Transverse colon (tissue), 4 donors: ENCODE results near the gene FAHD1. TPM values are rescaled to one million over a fixed set of nuclear protein-coding genes. Genes with fewer than 3 reads are reported as not detected.
"Not testable (repeated sequence)": the region's sequence is repeated elsewhere in the genome, so short reads cannot be mapped to it uniquely, and the experiment has no call there.

Experiments used
- DNase-seq: peaks from one replicate; pipeline ENCODE4 v3.0.0-alpha.2; 2019
- H3K27ac ChIP-seq, 4 donors: fragments of 200-600 bp; sonication (generic); 2 replicates each; pipeline ENCODE4 v1.5.1; 2016 to 2018; ENCODE audit warnings: inconsistent platforms in 4 of 4
- H3K27me3 ChIP-seq: fragments of 200-600 bp; sonication (generic); 2 replicates; pipeline ENCODE4 v1.5.1; 2017; ENCODE audit warnings: inconsistent platforms
- H3K36me3 ChIP-seq, 4 donors: fragments of 200-600 bp; sonication (generic); 2 replicates each; pipeline ENCODE4 v1.5.1; 2017 to 2019; ENCODE audit warnings: inconsistent platforms in 4 of 4
- H3K4me1 ChIP-seq, 4 donors: fragments of 200-600 bp; sonication (generic); 2 replicates each; pipeline ENCODE4 v1.5.1; 2017 to 2020; ENCODE audit warnings: inconsistent platforms in 4 of 4
- H3K4me3 ChIP-seq, 4 donors: fragments of 200-600 bp; sonication (generic); 1 replicate in 1 of 4; 2 replicates in 3 of 4; pipeline versions ENCODE4 v1.5.1 to v1.6.1; 2017 to 2019; ENCODE audit warnings: inconsistent platforms in 4 of 4
- H3K9me3 ChIP-seq, 2 donors: fragments of 200-600 bp; sonication (generic); 2 replicates each; pipeline ENCODE4 v1.5.1; 2017 to 2019; ENCODE audit warnings: inconsistent platforms in 2 of 2
- CTCF ChIP-seq, 5 experiments: fragments of 200-600 bp in 3 of 5; fragments of 450-650 bp in 2 of 5; sonication (generic) in 3 of 5; IDR thresholded peaks; 1 replicate in 2 of 5; 2 replicates in 3 of 5; pipeline ENCODE4 v1.5.1; 2016 to 2017; ENCODE audit warnings: antibody characterized with exemption in 5 of 5, inconsistent platforms in 3 of 5, mild to moderate bottlenecking in 2 of 5, moderate library complexity in 1 of 5
- EP300 ChIP-seq: sonication (generic); formaldehyde crosslinking; IDR thresholded peaks from one replicate; pipeline ENCODE4 v1.6.1; 2017; ENCODE audit warnings: antibody characterized with exemption, low read depth
- POLR2A ChIP-seq: fragments of 450-650 bp; IDR thresholded peaks from one replicate; pipeline ENCODE4 v1.6.1; 2016; ENCODE audit warnings: antibody characterized with exemption, mild to moderate bottlenecking, moderate library complexity
- POLR2AphosphoS5 ChIP-seq, 3 donors: sonication (generic); formaldehyde crosslinking; IDR thresholded peaks; one replicate each; pipeline ENCODE4 v1.6.1; 2016; ENCODE audit warnings: antibody characterized with exemption in 3 of 3
- WGBS, 2 donors: methylation state at CpG; one replicate each; pipeline ENCODE4 v1.1.5; 2018; ENCODE audit warnings: low coverage in 1 of 2; 5-methylcytosine and 5-hydroxymethylcytosine counted together
- in situ Hi-C, 4 donors: fragments of 200-750 bp; cut with MboI; loops; one replicate each; pipeline versions ENCODE4 v1.15.0 to v1.15.1; 2017; ENCODE audit warnings: low sequenced_read_pairs in 3 of 4, low pct_ligation_motif_present in 1 of 4, low pct_unique_long_range_greater_than_20kb in 1 of 4
- intact Hi-C: fragments of 100-400 bp; cut with DNase I; formaldehyde crosslinking; loops from one replicate; pipeline ENCODE4 v1.15.1; 2023; ENCODE audit warnings: low total_unique reads
- total RNA-seq, 4 donors: library from RNA; depleted of rRNA; stranded (reverse); fragments of >200 nt; gene quantifications; one replicate each; pipeline ENCODE4 v1.1.0, GENCODE V29; 2016

Gene FAHD1
- total RNA-seq, 4 donors from 2014 or later, result 88.0 to 149 (median 104) TPM

GRCh38 chr16:1793578-1794220, 33.3 kb upstream of the FAHD1 start, which contains the start of gene IGFALS:
Gene IGFALS, minus strand, starts transcription at chr16:1793705. Its CDS starts 53 bp downstream, at chr16:1793652.
- Histone ChIP-seq H3K4me1 (peaks cover 0 to 9% (median 6%) of the 10 kb centered on the region in 4 donors), H3K4me3 (no peak within 1 kb of the TSS), H3K27me3 (no peaks in the 10 kb centered on the region), H3K36me3 (no peaks in the 10 kb centered on the region), H3K9me3 (peaks cover 0 to 6% of the 10 kb centered on the region in 2 donors), H3K27ac (no peak within 1 kb of the TSS)
- TF ChIP-seq EP300 (no peak), POLR2AphosphoS5 (IDR thresholded peaks at IDR 0.05) (no peak), POLR2A (no peak), CTCF (IDR thresholded peaks at IDR 0.05) (no peak)
- in situ Hi-C loops, result no loop called here
- intact Hi-C loops, result no loop called here
- 41% methylated on average over 16 of the region's 28 CpGs; no CpG with 5 or more reads in 1 of the 2 donors for WGBS, 2 donors
- no peak for DNase-seq

- intact Hi-C loops, result no loop called here
- H3K27me3 ChIP-seq, result no peaks in the 10 kb centered on the region
- no peak overlapping the region for H3K27ac ChIP-seq
- no peaks in the 10 kb centered on the region for H3K36me3 ChIP-seq
- no peak for DNase-seq
- WGBS, 2 donors, result 69% methylated on average over 15 of the region's 18 CpGs; no CpG with 5 or more reads in 1 of the 2 donors
- in situ Hi-C loops, result no loop called here
- H3K4me1 ChIP-seq, result peaks cover 0 to 9% (median 6%) of the 10 kb centered on the region in 4 donors
- H3K9me3 ChIP-seq, result peaks cover 0 to 6% of the 10 kb centered on the region in 2 donors
- TF ChIP-seq POLR2A, result no peak
- no peak for TF ChIP-seq CTCF (IDR thresholded peaks at IDR 0.05)
- TF ChIP-seq EP300, result no peak
- TF ChIP-seq POLR2AphosphoS5 (IDR thresholded peaks at IDR 0.05), result no peak
- no peak overlapping the region for H3K4me3 ChIP-seq
Observed at GRCh38 chr16:1794221-1794871, 32.7 kb upstream of the FAHD1 start.

- no peak for DNase-seq
- WGBS, 2 donors, result 81% methylated on average over 24 of the region's 32 CpGs; no CpG with 5 or more reads in 1 of the 2 donors
- TF ChIP-seq POLR2A (no peak), EP300 (no peak), CTCF (IDR thresholded peaks at IDR 0.05) (no peak), POLR2AphosphoS5 (IDR thresholded peaks at IDR 0.05) (no peak)
- Histone ChIP-seq H3K9me3 (peaks cover 0 to 6% of the 10 kb centered on the region in 2 donors), H3K27me3 (no peaks in the 10 kb centered on the region), H3K27ac (no peak overlapping the region), H3K4me1 (peaks cover 0 to 9% (median 6%) of the 10 kb centered on the region in 4 donors), H3K4me3 (no peak overlapping the region), H3K36me3 (no peaks in the 10 kb centered on the region)
- in situ Hi-C loops, result no loop called here
- intact Hi-C loops, result no loop called here
Observed at GRCh38 chr16:1794908-1795666, 31.9 kb upstream of the FAHD1 start.

- DNase-seq, H3K4me3 ChIP-seq, H3K27ac ChIP-seq, intact Hi-C loops, in situ Hi-C loops, H3K9me3 ChIP-seq, H3K4me1 ChIP-seq, H3K27me3 ChIP-seq, H3K36me3 ChIP-seq: not testable (repeated sequence)
- 74% methylated on average over 5 of the region's 5 CpGs; no CpG with 5 or more reads in 1 of the 2 donors for WGBS, 2 donors
Observed at GRCh38 chr16:1799263-1799662, 27.7 kb upstream of the FAHD1 start.
